Measurements from ENCODE around the gene CGB5. TPM values are rescaled to one million over a fixed set of nuclear protein-coding genes. Genes with fewer than 3 reads are reported as not detected.

Gene CGB5
- total RNA-seq, 4 donors from 2014 or later, result not detected

- Histone ChIP-seq H3K4me1 (peaks cover 16 to 27% (median 25%) of the 10 kb centered on the region in 4 donors), H3K9me3 (no peaks in the 10 kb centered on the region), H3K36me3 (no peaks in the 10 kb centered on the region), H3K27me3 (peaks cover 0 to 64% (median 9%) of the 10 kb centered on the region in 4 donors), H3K27ac (replicated peaks in 1 of 4) (no peak overlapping the region), H3K4me3 (no peak overlapping the region)
- TF ChIP-seq CTCF (IDR thresholded peaks at IDR 0.05) (no peak), POLR2A (IDR thresholded peaks at IDR 0.05; ENCODE audit: low read depth) (no peak), EP300 (IDR thresholded peaks at IDR 0.05) (no peak), POLR2AphosphoS5 (IDR thresholded peaks at IDR 0.05) (no peak)
- no peak for DNase-seq (ENCODE audit: extremely low spot score)
- 50% methylated on average over 9 of the region's 9 CpGs for WGBS
- intact Hi-C loops (cut with DNase I), result no loop called here
Measured at GRCh38 chr19:49059053-49059452, 15.4 kb downstream of the CGB5 start.

DNA sequence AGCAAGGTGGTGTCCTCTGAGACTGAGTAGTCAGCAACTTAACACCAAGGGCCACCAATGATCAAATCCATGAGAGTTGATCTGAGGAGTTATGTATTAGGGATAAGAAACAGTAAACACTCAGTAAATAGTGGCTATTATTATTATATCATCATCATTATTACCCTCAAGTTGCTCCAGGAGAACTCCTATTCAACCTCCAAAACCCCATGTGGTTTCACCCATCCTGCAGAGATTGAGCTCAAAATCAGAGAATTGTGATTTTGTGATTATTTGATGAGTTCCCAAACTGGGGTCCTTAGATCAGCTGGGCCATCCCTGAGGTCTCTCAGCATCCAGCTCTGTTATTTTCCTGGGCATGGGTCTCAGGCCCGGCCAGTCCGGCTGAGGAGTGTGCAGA lies 17.4 kb downstream of the CGB5 start:
- H3K9me3 ChIP-seq, result no peaks in the 10 kb centered on the region
- DNase-seq (ENCODE audit: extremely low spot score), result no peak
- peaks cover 24 to 37% (median 33%) of the 10 kb centered on the region in 4 donors for H3K4me1 ChIP-seq
- WGBS, result 90% methylated on average over 2 of the region's 2 CpGs
- no peaks in the 10 kb centered on the region for H3K36me3 ChIP-seq
- intact Hi-C loops (cut with DNase I), result no loop called here
- H3K4me3 ChIP-seq, result no peak overlapping the region
- TF ChIP-seq POLR2A (IDR thresholded peaks at IDR 0.05; ENCODE audit: low read depth), result no peak
- no peak for TF ChIP-seq CTCF (IDR thresholded peaks at IDR 0.05)
- TF ChIP-seq POLR2AphosphoS5 (IDR thresholded peaks at IDR 0.05), result no peak
- TF ChIP-seq EP300 (IDR thresholded peaks at IDR 0.05), result no peak
- H3K27me3 ChIP-seq, result peaks cover 0 to 83% (median 25%) of the 10 kb centered on the region in 4 donors
- no peak overlapping the region for H3K27ac ChIP-seq (replicated peaks in 1 of 4)

DNA sequence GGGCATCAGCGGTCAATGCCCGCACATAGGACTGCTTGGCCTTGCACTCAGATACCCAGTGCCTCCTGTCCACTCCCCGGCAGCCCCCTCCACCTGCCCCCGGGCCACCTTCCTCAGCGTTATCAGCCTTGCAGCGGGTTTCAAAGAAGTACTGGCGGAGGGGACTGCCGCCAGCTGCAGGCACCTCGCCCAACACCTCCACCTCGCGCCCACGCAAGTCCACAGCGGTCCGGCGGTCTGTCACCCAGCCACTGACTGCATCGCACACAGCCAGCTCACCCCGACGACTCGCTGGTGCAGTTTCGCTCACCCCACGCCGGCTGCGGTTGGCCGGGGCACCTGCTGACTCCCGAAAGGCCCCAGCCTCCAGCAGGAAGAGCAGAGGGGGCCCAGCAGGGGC lies 17.8 kb downstream of the CGB5 start:
- H3K27ac ChIP-seq (replicated peaks in 1 of 4), result no peak overlapping the region
- peaks cover 0 to 88% (median 27%) of the 10 kb centered on the region in 4 donors for H3K27me3 ChIP-seq
- no peak overlapping the region for H3K4me3 ChIP-seq
- H3K4me1 ChIP-seq, result peaks cover 24 to 32% (median 29%) of the 10 kb centered on the region in 4 donors
- H3K9me3 ChIP-seq, result no peaks in the 10 kb centered on the region
- no peak for TF ChIP-seq CTCF (IDR thresholded peaks at IDR 0.05)
- no peak for TF ChIP-seq POLR2A (IDR thresholded peaks at IDR 0.05; ENCODE audit: low read depth)
- TF ChIP-seq EP300 (IDR thresholded peaks at IDR 0.05), result no peak
- no peak for TF ChIP-seq POLR2AphosphoS5 (IDR thresholded peaks at IDR 0.05)
- WGBS, result 66% methylated on average over 24 of the region's 25 CpGs
- no peak for DNase-seq (ENCODE audit: extremely low spot score)
- intact Hi-C loops (cut with DNase I), result no loop called here
- no peaks in the 10 kb centered on the region for H3K36me3 ChIP-seq

DNA sequence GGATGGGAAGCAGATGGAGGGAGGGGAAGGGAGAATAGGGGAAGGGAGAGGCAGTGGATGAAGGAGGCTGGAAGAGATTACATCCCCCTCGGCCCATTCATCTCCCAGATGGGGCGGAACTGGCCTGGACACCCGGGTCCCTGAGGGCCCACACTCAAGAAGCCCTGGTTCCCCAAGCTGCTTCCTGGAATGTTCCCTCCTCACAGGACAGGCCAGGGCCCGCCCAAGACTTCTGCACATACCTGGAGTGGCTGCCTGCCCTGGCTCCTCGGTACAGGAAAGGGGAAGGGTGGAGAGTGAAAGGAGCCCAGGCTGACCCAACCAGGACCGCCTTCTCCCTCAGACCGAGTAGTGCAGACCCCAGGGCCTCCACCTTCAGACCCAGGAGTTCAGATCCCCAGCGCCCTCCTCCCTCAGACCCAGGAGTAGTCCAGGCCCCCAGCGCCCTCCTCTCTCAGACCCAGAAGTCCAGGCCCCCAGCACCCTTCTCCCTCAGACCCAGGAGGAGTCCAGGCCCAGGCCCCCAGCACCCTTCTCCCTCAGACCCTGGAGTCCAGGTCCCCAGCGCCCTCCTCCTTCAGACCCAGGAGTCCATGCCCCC lies 20.5 kb downstream of the CGB5 start:
- no peaks in the 10 kb centered on the region for H3K36me3 ChIP-seq
- H3K9me3 ChIP-seq, result no peaks in the 10 kb centered on the region
- H3K27me3 ChIP-seq, result peaks cover 0 to 93% (median 27%) of the 10 kb centered on the region in 4 donors
- WGBS, result 59% methylated on average over 9 of the region's 10 CpGs
- no peak overlapping the region for H3K4me3 ChIP-seq
- no peak overlapping the region for H3K27ac ChIP-seq (replicated peaks in 1 of 4)
- TF ChIP-seq POLR2AphosphoS5 (IDR thresholded peaks at IDR 0.05) (no peak), EP300 (IDR thresholded peaks at IDR 0.05) (no peak), POLR2A (IDR thresholded peaks at IDR 0.05; ENCODE audit: low read depth) (no peak), CTCF (IDR thresholded peaks at IDR 0.05) (no peak)
- intact Hi-C loops (cut with DNase I), result no loop called here
- DNase-seq (ENCODE audit: extremely low spot score), result no peak
- H3K4me1 ChIP-seq, result peaks cover 8 to 14% (median 11%) of the 10 kb centered on the region in 4 donors

All from esophagus muscularis mucosa (tissue), 4 donors.